PC-3 (cell line): ENCODE data around the gene AKAP6.

Experiments
- EZH2 ChIP-seq: fragments of 300-600 bp; sonication (generic); IDR thresholded peaks from one replicate; pipeline ENCODE4 v1.6.1; 2017; ENCODE audit warnings: antibody characterized with exemption, mild to moderate bottlenecking, low read length; ENCODE audit not compliant: unreplicated experiment
- TF ChIP-seq, protein P1 (sequence below): fragments of 300-600 bp; sonication (generic); conservative IDR thresholded peaks from 2 replicates; pipeline ENCODE4 v1.5.1; 2017; ENCODE audit warnings: antibody characterized with exemption, low read depth, mild to moderate bottlenecking, low read length

- TF ChIP-seq, protein P1, sequence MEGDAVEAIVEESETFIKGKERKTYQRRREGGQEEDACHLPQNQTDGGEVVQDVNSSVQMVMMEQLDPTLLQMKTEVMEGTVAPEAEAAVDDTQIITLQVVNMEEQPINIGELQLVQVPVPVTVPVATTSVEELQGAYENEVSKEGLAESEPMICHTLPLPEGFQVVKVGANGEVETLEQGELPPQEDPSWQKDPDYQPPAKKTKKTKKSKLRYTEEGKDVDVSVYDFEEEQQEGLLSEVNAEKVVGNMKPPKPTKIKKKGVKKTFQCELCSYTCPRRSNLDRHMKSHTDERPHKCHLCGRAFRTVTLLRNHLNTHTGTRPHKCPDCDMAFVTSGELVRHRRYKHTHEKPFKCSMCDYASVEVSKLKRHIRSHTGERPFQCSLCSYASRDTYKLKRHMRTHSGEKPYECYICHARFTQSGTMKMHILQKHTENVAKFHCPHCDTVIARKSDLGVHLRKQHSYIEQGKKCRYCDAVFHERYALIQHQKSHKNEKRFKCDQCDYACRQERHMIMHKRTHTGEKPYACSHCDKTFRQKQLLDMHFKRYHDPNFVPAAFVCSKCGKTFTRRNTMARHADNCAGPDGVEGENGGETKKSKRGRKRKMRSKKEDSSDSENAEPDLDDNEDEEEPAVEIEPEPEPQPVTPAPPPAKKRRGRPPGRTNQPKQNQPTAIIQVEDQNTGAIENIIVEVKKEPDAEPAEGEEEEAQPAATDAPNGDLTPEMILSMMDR, result no peak
- TF ChIP-seq EZH2, result no peak
Measured at GRCh38 chr14:32784405-32784804, 455.3 kb downstream of the AKAP6 start.
